ENCODE results near the gene NCKAP5L.
"Not testable (repeated sequence)": the region's sequence is repeated elsewhere in the genome, so short reads cannot be mapped to it uniquely, and the experiment has no call there.

The NCKAP5L gene

DNA sequence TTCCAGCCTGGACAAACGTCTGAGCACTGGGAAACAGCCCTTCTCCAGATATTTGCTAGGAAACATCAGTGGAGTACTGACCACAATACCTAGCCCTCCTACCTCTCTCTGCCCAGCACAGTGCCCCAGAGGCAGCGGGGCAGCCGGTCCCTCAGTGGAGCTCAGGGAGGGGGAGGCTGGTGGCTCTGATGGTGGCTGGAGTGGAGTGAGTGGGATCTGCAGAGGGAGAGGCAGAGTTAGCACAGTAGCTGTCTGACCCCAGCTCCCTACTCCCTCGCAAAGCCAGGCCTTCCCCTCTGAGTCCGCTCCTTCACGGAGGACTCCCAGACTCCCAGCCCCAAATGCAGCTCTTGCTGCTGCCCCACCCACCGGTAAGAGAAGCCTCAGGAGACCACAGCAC is 30.0 kb downstream of the NCKAP5L start:
- DNase-seq, result no peak

GRCh38 chr12:49797449-49797776 is 30.8 kb downstream of the NCKAP5L start:
- no peak for DNase-seq

- DNase-seq, result no peak
Measured at GRCh38 chr12:49796606-49797448, 31.4 kb downstream of the NCKAP5L start.

DNA sequence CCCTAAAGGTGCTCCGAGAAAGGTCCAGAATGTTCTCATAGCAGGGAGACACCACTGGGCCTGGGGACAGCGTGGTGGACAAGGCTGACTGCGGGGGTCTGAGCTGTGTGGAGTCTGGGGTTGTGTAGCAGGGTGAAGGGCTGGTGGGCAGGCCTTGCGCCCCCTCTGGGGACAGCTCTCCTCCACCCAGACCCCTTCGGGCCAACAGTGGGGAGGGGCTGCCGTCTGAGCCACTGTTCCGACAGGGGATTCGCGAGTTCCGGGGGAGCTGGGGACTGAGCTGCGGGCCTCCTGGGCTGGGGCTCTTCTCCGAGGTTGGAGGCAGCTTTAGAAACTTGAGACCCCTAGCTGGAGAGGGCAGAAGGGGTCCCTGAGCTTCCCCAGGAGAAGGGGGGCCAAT is 32.1 kb downstream of the NCKAP5L start:
- DNase-seq, result no peak

DNA sequence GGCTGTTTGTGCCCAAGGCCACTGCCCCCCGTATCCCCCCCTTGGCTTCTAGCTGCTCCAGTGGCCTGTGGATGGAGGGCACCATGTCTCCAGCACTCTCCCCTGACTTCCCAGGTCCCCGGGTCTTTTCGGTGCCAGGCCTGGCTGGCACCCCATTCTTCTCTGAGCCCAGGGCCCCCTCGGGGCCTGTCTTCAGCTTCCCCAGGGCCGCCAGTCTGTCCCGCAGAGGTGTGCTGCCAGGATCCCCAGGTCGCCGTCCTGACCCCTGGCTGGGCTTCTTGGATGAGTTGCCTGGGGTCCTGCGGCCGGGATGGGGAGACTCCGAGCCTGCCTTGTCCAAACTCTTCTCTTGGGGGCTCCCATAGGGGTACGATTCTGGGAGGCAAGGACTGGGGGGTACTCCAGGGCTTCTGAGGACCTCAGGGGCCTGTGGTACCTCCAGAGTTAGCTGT is 32.5 kb downstream of the NCKAP5L start:
- DNase-seq, result no peak

GRCh38 chr12:49794811-49795653 is 33.2 kb downstream of the NCKAP5L start:
- DNase-seq, result no peak

- no peak for DNase-seq
Measured at GRCh38 chr12:49794021-49794420, 34.2 kb downstream of the NCKAP5L start.

DNA sequence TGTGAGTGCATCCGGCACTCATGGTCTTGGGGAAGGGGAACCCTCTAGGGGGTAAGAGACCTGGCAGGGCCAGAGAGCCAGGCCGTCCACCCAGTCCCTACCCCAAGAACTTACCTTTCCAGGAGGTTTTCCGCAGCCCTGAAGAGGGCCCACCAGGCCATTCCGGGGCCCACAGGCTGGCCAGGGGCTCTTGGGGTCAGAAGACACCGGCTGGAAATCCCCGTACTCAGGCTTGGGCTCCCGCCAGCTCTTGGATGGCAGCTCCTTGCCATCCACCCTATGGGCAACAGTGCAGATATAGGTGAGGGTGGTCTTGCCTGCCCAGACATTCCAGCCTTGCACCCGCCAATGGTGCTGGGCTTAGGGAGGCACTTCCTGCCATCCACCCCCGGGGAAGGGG is 34.6 kb downstream of the NCKAP5L start:
- DNase-seq, result no peak

DNA sequence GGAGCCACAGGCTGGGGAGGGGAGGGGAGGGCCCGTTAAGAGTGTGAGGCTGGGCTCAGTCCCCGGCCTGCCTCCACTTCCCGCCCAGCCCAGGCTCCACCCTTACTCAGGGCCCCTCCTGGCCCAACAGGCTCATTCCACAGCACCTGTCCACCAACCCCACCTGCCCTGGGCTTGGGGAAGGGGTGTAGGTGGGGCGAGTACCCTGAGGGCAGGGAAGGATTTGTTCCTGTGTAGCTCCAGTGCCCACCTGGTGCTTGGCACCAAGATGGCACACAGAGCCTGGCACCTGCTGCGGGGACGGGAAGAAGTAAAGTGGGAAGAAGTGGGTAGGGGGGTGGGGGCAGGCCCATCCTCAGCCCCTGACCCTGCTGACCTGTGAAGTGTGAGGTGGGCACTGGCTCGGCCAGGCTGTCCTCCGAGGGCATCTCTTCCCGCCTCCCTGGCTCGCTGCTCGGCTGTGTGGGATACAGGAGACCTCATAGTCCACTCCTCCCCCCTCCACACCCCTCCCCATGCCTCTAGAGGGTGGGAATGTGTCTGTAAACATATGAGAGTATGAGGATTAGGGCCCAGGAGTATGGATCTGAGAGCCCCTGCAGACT is 35.1 kb downstream of the NCKAP5L start:
- DNase-seq, result no peak

DNA sequence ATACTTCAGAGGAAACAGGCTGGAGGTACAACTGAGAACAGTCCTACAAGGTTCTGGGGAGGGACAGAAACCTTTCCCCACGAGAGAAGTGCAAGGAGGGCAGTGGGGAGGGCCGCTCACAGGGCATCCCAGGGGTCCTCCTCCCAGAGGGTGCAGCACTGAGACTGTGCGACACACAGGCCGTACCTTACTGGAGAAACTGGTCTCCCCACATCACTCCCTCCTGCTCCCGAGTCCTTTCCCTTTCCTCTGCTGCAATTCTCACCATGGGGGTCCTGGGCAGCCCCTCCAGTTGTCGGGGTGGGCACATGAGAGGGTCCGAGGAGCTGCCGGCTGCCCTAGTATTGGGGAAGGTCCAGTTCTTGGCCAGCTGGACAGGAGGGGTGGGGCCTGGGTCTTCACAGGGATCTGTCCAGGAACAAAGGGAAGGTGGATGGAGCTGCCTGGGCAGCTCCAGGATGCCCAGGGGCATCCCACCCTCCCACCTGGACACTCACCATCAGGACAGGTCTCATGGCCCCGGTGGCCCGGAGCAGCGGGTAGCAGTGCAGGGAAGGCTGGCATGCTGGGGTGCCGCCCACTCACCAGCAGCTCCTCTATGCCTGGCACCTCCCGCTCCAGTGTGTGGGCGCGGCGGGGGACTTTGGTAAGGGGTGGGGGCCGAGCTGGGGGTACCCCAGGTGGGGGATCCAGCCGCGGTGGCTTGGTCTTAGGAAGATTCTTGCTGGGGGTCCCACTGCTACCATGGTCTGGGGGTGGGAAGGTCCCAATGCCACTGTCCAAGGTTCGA is 35.8 kb downstream of the NCKAP5L start:
- no peak for DNase-seq

- no peak for DNase-seq
Measured at GRCh38 chr12:49791700-49792099, 36.5 kb downstream of the NCKAP5L start.

DNA sequence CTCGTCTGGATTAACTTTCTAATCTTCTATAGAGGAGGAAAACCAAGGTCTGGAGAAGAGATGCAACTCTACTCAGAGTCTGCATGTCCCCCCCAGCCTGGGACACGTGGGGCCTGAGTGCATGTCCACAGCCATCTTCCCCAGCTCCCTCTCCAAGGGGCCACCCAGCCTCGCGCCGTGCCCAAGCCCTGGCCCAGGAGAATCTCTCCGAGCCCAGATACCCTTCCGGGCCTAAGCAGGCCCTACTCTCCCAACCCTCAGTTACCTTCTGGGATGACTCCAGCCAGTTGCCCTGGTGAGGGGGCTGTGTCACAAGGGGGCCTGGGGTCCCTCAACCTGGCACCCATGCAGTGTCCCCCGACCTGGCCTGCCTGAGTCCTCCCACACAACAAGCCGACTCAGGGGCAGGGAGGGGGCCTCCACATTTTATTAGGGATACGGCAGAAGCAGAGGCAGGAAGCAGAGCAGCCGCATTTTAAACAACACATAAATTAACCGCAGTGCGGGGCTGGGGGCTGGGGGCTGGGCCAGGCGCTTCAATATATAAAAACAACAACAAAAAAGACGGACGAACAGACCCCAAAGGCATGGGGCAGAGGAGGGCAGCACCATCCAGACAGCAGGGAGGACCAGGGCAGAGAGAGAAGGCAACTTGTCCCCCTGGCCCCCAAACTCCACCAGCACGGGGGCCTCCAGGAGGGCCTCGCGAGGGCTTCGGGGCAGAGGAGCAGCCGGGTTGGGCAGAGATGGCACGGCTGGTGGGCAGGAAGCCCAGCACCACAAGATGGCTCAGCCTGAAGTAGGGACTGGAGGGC is 37.3 kb downstream of the NCKAP5L start:
- DNase-seq, result no peak

- no peak for DNase-seq
Measured at GRCh38 chr12:49789992-49790391, 38.2 kb downstream of the NCKAP5L start.

DNA sequence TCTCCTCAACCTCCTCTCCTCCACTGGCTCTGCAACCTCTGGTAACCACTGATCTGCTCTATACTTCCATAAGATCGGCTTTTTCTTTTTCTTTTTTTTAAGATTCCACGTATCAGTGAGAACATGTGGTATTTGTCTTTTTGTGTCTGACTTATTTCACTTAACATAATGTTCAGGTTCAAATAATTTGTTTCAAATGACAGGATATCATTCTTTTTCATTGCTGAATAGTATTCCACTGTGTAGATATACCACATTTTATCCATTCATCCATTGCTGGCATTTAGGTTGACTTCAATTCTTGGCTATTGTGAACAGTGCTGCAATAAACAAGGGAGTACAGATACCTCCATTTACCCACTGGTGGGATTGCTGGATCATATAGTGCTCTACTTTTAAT is 40.5 kb downstream of the NCKAP5L start:
- DNase-seq, result no peak

GRCh38 chr12:49784756-49785409 is 43.3 kb downstream of the NCKAP5L start:
- peak; percentile 34 for DNase-seq

- DNase-seq, result peak; percentile 43
Measured at GRCh38 chr12:49783917-49784676, 44.1 kb downstream of the NCKAP5L start.

DNA sequence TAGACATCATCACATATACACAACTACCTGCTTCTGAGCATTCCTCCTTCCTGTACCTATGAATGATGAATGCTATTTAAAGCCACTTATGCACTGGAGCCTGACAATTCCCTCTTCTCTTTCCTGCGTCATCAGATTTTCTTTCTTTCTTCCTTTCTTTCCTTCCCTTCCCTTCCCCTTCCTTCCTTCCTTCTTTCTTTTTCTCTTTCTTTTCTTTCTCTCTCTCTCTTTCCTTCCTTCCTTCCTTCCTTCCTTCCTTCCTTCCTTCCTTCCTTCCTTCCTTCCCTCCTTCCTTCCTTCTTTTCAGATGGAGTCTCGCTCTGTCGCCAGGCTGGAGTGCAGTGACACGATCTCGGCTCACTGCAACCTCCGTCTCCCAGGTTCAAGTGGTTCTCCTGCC is 47.3 kb downstream of the NCKAP5L start:
- not testable (repeated sequence) for DNase-seq

- no peak for DNase-seq
Measured at GRCh38 chr12:49779581-49779980, 48.6 kb downstream of the NCKAP5L start.

DNA sequence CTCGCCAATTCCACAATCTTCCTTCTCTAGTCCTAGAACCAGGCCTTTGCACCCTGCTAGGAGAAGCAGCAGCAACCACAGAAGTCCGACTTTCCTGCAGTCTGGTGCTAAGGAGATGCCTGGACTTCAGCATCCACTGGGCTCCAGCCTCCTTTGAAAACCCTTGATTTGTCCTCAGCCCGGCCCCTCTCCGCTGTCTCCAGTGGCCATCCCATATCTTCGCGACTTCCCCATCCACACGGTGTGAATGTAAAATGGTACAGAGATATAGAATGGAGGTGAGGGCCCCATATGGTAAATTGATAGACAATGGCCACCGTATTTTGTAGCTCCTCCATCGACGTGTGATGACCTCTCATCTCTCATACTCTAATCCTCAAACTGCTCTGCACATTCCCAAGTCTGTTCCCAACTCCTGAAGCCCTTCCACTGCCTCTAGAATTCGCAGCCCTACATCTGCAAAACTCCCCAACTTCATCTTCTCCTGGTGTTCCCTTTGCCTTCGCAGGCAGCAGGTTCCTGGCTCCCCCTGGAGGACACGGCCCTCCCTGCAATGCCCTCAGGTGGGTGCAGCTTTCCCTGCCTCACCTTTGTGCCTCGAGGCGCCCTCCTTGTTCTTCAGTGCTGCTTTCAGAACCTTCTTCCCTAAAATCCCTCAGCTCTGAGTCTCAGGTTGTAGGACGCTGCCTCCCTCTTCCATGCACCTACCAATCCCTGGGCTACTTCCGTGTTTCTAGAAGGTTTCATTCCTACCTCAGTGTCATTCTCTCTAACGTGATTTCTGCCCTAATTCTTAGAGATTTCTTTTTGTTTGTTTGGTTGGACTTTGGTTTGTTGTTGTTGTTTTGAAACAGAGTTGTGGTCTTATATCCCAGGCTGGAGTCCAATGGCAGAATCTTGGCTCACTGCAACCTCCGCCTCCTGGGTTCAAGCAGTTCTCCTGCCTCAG is 50.1 kb downstream of the NCKAP5L start:
- peak; percentile 15 for DNase-seq
